H1 (cell line): Measurements from ENCODE around the gene ENOSF1. TPM values are rescaled to one million over a fixed set of nuclear protein-coding genes. Genes with fewer than 3 reads are reported as not detected.
A peak's percentile ranks its signal among the peaks of the same experiment; 100 is the strongest.

Source experiments
- CTCF ChIA-PET: fragments of 300-600 bp; sonication (Branson Sonifier 250); formaldehyde crosslinking; loops from one replicate; lab custom pipeline; 2021; ENCODE audit not compliant: partially characterized antibody; lab: Charles Lee
- POLR2A ChIA-PET: fragments of 300-600 bp; sonication (Branson Sonifier 250); formaldehyde crosslinking; loops from one replicate; lab custom pipeline; 2021; ENCODE audit warnings: inconsistent platforms; ENCODE audit not compliant: partially characterized antibody; lab: Charles Lee
- DNase-seq, 2 experiments: peaks; one replicate each; pipeline versions ENCODE4 v3.0.0 to v3.0.0-alpha.2; 2010 to 2022; ENCODE audit warnings: low spot score in 2 of 2, low read depth in 1 of 2, mixed read lengths in 1 of 2
- FAIRE-seq: peaks from 2 replicates; lab custom pipeline; 2011; peaks lifted over from hg19 to GRCh38; lab: Jason Lieb, UNC
- H2AFZ ChIP-seq: 2 replicates; pipeline ENCODE4 v1.8.1; 2012; ENCODE audit warnings: low read length, inconsistent platforms
- H2AK5ac ChIP-seq: 2 replicates; pipeline ENCODE4 v1.6.1; 2013; ENCODE audit warnings: low read depth, low read length
- H2BK120ac ChIP-seq: replicated peaks from 2 replicates; pipeline ENCODE3; 2013; ENCODE audit warnings: low read depth, low read length, inconsistent platforms
- H2BK12ac ChIP-seq: 2 replicates; pipeline ENCODE4 v1.6.1; 2013; ENCODE audit warnings: low read depth, low read length
- H2BK15ac ChIP-seq: 2 replicates; pipeline ENCODE4 v1.6.1; 2013; ENCODE audit warnings: low read length
- H2BK20ac ChIP-seq: 2 replicates; pipeline ENCODE4 v1.6.1; 2013; ENCODE audit warnings: low read length
- H2BK5ac ChIP-seq: 2 replicates; pipeline ENCODE4 v1.6.1; 2013; ENCODE audit warnings: low read depth, low read length
- H3K14ac ChIP-seq: 2 replicates; pipeline ENCODE4 v1.6.1; 2013; ENCODE audit warnings: inconsistent platforms; ENCODE audit not compliant: insufficient read length
- H3K18ac ChIP-seq: 2 replicates; pipeline ENCODE4 v1.6.1; 2013; ENCODE audit warnings: low read length; ENCODE audit errors: extremely low read depth
- H3K23ac ChIP-seq: 2 replicates; pipeline ENCODE4 v1.6.1; 2013; ENCODE audit warnings: inconsistent platforms; ENCODE audit not compliant: insufficient read length
- H3K23me2 ChIP-seq: 2 replicates; pipeline ENCODE4 v1.6.1; 2013; ENCODE audit warnings: low read depth, low read length
- H3K27ac ChIP-seq: 2 replicates; pipeline ENCODE4 v1.6.1; 2011; ENCODE audit warnings: low read depth, low read length, inconsistent platforms
- H3K27me3 ChIP-seq, 4 experiments: replicated peaks in 1 of 4; 1 replicate in 1 of 4; 2 replicates in 3 of 4; pipeline versions ENCODE4 v1.6.1 to v1.8.1; 2011 to 2013; ENCODE audit warnings: low read length in 3 of 4, mild to moderate bottlenecking in 3 of 4, inconsistent platforms in 2 of 4, mixed read lengths in 2 of 4, moderate library complexity in 1 of 4; ENCODE audit not compliant: control insufficient read depth in 3 of 4, insufficient read depth in 3 of 4; ENCODE audit errors: extremely low read depth in 1 of 4
- H3K36me3 ChIP-seq, 4 experiments: 2 replicates each; pipeline versions ENCODE4 v1.6.1 to v1.8.1; 2011 to 2013; ENCODE audit warnings: mild to moderate bottlenecking in 4 of 4, low read length in 3 of 4, moderate library complexity in 2 of 4, control low read depth in 1 of 4, inconsistent platforms in 1 of 4; ENCODE audit not compliant: insufficient read depth in 4 of 4, control insufficient read depth in 2 of 4
- H3K4ac ChIP-seq: replicated peaks from 2 replicates; pipeline ENCODE3; 2013; ENCODE audit warnings: low read length, low read depth, mixed read lengths, inconsistent platforms; ENCODE audit not compliant: insufficient read length
- H3K4me1 ChIP-seq, 4 experiments: replicated peaks in 1 of 4; 1 replicate in 1 of 4; 2 replicates in 3 of 4; pipeline versions ENCODE4 v1.6.1 to v1.8.1; 2011 to 2013; ENCODE audit warnings: low read length in 3 of 4, inconsistent platforms in 2 of 4, mixed read lengths in 1 of 4; ENCODE audit not compliant: insufficient read depth in 4 of 4, control insufficient read depth in 3 of 4
- H3K4me2 ChIP-seq, 2 experiments: 2 replicates each; pipeline versions ENCODE4 v1.6.1 to v1.8.1; 2011 to 2013; ENCODE audit warnings: low read depth in 2 of 2, low read length in 2 of 2, control low read depth in 1 of 2, inconsistent platforms in 1 of 2, mild to moderate bottlenecking in 1 of 2; ENCODE audit not compliant: insufficient read depth in 1 of 2
- H3K4me3 ChIP-seq, 4 experiments: fragments of 200-600, 300-600 bp in 1 of 4; sonication (generic), shearing (Covaris generic), sonication (Bioruptor Twin) in 1 of 4; 2 replicates each; pipeline versions ENCODE4 v1.5.1 to v1.8.1; 2011 to 2016; ENCODE audit warnings: low read length in 4 of 4, low read depth in 3 of 4, control low read depth in 2 of 4, inconsistent platforms in 2 of 4, mild to moderate bottlenecking in 2 of 4, mixed read lengths in 1 of 4, moderate library complexity in 1 of 4; ENCODE audit not compliant: insufficient read depth in 2 of 4; ENCODE audit errors: extremely low read depth in 1 of 4
- H3K56ac ChIP-seq: replicated peaks from 2 replicates; pipeline ENCODE3; 2013; ENCODE audit warnings: low read depth, mild to moderate bottlenecking, mixed read lengths, low read length, inconsistent platforms; ENCODE audit not compliant: insufficient read length
- H3K79me1 ChIP-seq: 2 replicates; pipeline ENCODE4 v1.6.1; 2013; ENCODE audit warnings: low read depth, low read length, control low read depth
- H3K79me2 ChIP-seq, 2 experiments: 2 replicates each; pipeline versions ENCODE4 v1.6.1 to v1.8.1; 2012 to 2013; ENCODE audit warnings: low read length in 2 of 2, mild to moderate bottlenecking in 2 of 2, inconsistent platforms in 1 of 2; ENCODE audit not compliant: insufficient read depth in 2 of 2, control insufficient read depth in 1 of 2
- H3K9ac ChIP-seq, 4 experiments: replicated peaks in 1 of 4; 1 replicate in 1 of 4; 2 replicates in 3 of 4; pipeline versions ENCODE4 v1.6.1 to v1.8.1; 2011 to 2013; ENCODE audit warnings: low read depth in 3 of 4, low read length in 3 of 4, control low read depth in 2 of 4, mild to moderate bottlenecking in 2 of 4, moderate library complexity in 2 of 4, inconsistent platforms in 1 of 4; ENCODE audit errors: extremely low read depth in 1 of 4
- H3K9me3 ChIP-seq, 2 experiments: 2 replicates each; pipeline versions ENCODE4 v1.6.1 to v1.8.1; 2012 to 2013; ENCODE audit warnings: mild to moderate bottlenecking in 2 of 2, moderate library complexity in 2 of 2, control low read depth in 1 of 2, inconsistent platforms in 1 of 2, low read depth in 1 of 2, low read length in 1 of 2, mixed read lengths in 1 of 2; ENCODE audit not compliant: insufficient read depth in 2 of 2
- H4K20me1 ChIP-seq, 2 experiments: replicated peaks in 1 of 2; 2 replicates each; pipeline versions ENCODE3 to v1.8.1; 2011 to 2013; ENCODE audit warnings: inconsistent platforms in 2 of 2, low read length in 2 of 2, mild to moderate bottlenecking in 1 of 2; ENCODE audit not compliant: insufficient read depth in 2 of 2, control insufficient read depth in 1 of 2
- H4K5ac ChIP-seq: 2 replicates; pipeline ENCODE4 v1.6.1; 2013; ENCODE audit warnings: low read length, low read depth, mixed read lengths, inconsistent platforms; ENCODE audit not compliant: insufficient read length
- H4K8ac ChIP-seq: 2 replicates; pipeline ENCODE4 v1.8.0; 2013; ENCODE audit warnings: mild to moderate bottlenecking, moderate library complexity, low read length, inconsistent platforms; ENCODE audit not compliant: insufficient read depth; ENCODE audit errors: extremely low read depth
- H4K91ac ChIP-seq: replicated peaks from 2 replicates; pipeline ENCODE3; 2013; ENCODE audit warnings: low read length, mixed read lengths, inconsistent platforms; ENCODE audit not compliant: insufficient read length
- ASH2L ChIP-seq: fragments of 200-600, 300-600 bp; sonication (generic); IDR thresholded peaks from one replicate; pipeline ENCODE4 v1.7.1; 2017; ENCODE audit warnings: low read length
- CEBPB ChIP-seq: IDR thresholded peaks from 2 replicates; pipeline ENCODE4 v1.6.1; 2012; ENCODE audit warnings: low read depth, low read length
- GTF2F1 ChIP-seq: IDR thresholded peaks from 2 replicates; pipeline ENCODE4 v1.6.1; 2012; ENCODE audit warnings: low read depth, low read length, improper control_type of control experiment, borderline replicate concordance
- KDM4A ChIP-seq: IDR thresholded peaks from one replicate; pipeline ENCODE4 v1.7.1; 2012; ENCODE audit warnings: low read depth, mild to moderate bottlenecking, moderate library complexity, low read length, inconsistent platforms; ENCODE audit not compliant: severe bottlenecking
- KDM5A ChIP-seq: fragments of 200-600 bp; IDR thresholded peaks from 2 replicates; pipeline ENCODE4 v1.7.1; 2012; ENCODE audit warnings: mild to moderate bottlenecking, low read length, inconsistent platforms, mixed read lengths
- NANOG ChIP-seq: IDR thresholded peaks from 2 replicates; pipeline ENCODE4 v1.6.1; 2011; ENCODE audit warnings: low read length, low read depth, mild to moderate bottlenecking, inconsistent platforms; ENCODE audit not compliant: insufficient read depth, poor library complexity, severe bottlenecking
- RFX5 ChIP-seq: IDR thresholded peaks from 2 replicates; pipeline ENCODE4 v1.6.1; 2011; ENCODE audit warnings: low read depth, low read length, improper control_type of control experiment, borderline replicate concordance
- SIX5 ChIP-seq: IDR thresholded peaks from 2 replicates; pipeline ENCODE4 v1.6.1; 2011; ENCODE audit warnings: mild to moderate bottlenecking, low read depth, low read length
- SRF ChIP-seq: IDR thresholded peaks from 2 replicates; pipeline ENCODE4 v1.6.1; 2011; ENCODE audit warnings: mild to moderate bottlenecking, low read depth, low read length, moderate library complexity
- WGBS, 2 experiments: shearing (Covaris generic) in 1 of 2; methylation state at CpG; one replicate each; pipeline versions ENCODE4 v1.1.6 to v1.1.7; 2013 to 2015; ENCODE audit warnings: low lambda C conversion rate in 2 of 2, mixed read lengths in 2 of 2, inconsistent platforms in 1 of 2, low coverage in 1 of 2, missing lambda C conversion rate in 1 of 2; ENCODE audit not compliant: insufficient replicate concordance in 2 of 2, insufficient coverage in 1 of 2, insufficient read length in 1 of 2; ENCODE audit errors: extremely low coverage in 1 of 2, missing lambda C conversion rate in 1 of 2; 5-methylcytosine and 5-hydroxymethylcytosine counted together
- polyA plus RNA-seq, 7 experiments: library from polyadenylated mRNA; depleted of rRNA in 3 of 7; stranded (reverse) in 5 of 7; unstranded in 2 of 7; fragments of >200 nt in 5 of 7; fragments of 200-250 nt in 2 of 7; gene quantifications; 1 replicate in 5 of 7; 2 replicates in 1 of 7; 4 replicates in 1 of 7; pipeline versions ENCODE4 v1.2.1 to v1.2.3, GENCODE V29; 2011 to 2013; ENCODE audit warnings: missing spikeins in 2 of 7, mixed read lengths in 2 of 7
- total RNA-seq: library from RNA; stranded (reverse); fragmentation: NEBNext Ultra II Directional; extraction: Animal tissue kit (Norgen Biotek cat#: 25700); gene quantifications from 2 replicates; pipeline ENCODE4 v1.2.1, GENCODE V29; 2021

Gene ENOSF1
- total and polyA plus RNA-seq, 2 of the 8 experiments (the other 6 are each of a cell fraction or from before 2014, with no cell fraction given), result 15.4 to 26.4 TPM

DNA sequence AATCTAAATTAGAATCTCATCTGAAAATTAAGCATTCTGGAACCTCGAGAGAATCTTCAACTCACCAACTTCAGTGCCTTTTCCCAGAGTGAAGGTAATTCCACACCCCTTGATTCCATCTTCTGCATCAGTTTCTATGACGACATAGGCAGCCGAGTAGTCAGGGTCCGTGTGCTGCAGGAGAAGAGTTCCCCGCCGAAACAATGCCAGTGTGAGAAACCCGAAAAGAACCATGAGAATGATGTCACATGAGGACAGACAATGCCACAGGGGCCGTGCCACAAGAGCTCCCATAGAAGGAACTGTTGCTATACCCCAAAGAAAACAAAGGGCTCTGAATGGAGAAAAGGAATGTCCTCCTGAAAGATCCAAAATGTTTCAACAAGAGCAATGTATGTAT lies 6.0 kb downstream of the ENOSF1 start:
- WGBS, 2 experiments, result 85% methylated on average over 8 of the region's 8 CpGs; no CpG with 5 or more reads in 1 of the 2 experiments
- Histone ChIP-seq H3K23me2 (peaks cover 3% of the 10 kb centered on the region; the same call in 1 of the 2 replicates), H3K36me3 (peaks cover 0 to 21% (median 1%) of the 10 kb centered on the region in 4 experiments; a peak in 3 of 8 replicates), H3K27ac (no peak overlapping the region), H3K4ac (no peak overlapping the region), H2BK20ac (no peak overlapping the region), H3K56ac (no peak overlapping the region), H4K20me1 (peaks cover 3 to 7% of the 10 kb centered on the region in 2 experiments), H3K4me2 (no peak overlapping the region), H4K5ac (no peak overlapping the region), H3K4me1 (peaks cover 0 to 2% (median 1%) of the 10 kb centered on the region in 4 experiments; a peak in 2 of 7 replicates), H2AFZ (no peak overlapping the region), H3K27me3 (no peaks in the 10 kb centered on the region), H2BK12ac (no peak overlapping the region), H2BK15ac (no peak overlapping the region), H3K79me2 (peaks cover 12 to 36% of the 10 kb centered on the region in 2 experiments), H3K23ac (no peak overlapping the region), H4K91ac (no peak overlapping the region), H2BK120ac (no peak overlapping the region), H3K79me1 (peaks cover 10% of the 10 kb centered on the region; the same call in 1 of the 2 replicates), H3K18ac (no peak overlapping the region), H3K9ac (no peak overlapping the region), H2AK5ac (no peak overlapping the region), H3K9me3 (no peaks in the 10 kb centered on the region), H4K8ac (peak overlapping the region; percentile 68; the same call in 1 of the 2 replicates)
- ChIA-PET CTCF (interaction anchor here (0.8 to 4.5 kb wide), 4 partner anchors 8 to 125 kb away, joined by 3 to 20 read pairs (median 13); no protein-coding TSS in a partner anchor), POLR2A (interaction anchor here (1.1 kb wide), 2 partner anchors 10 to 33 kb away, joined by 3 to 4 read pairs; no protein-coding TSS in a partner anchor)
- FAIRE-seq, result no peak
- DNase-seq, result peak in 1 of 2 experiments; percentile 22
- no peak for TF ChIP-seq NANOG
- no peak for TF ChIP-seq SIX5
- TF ChIP-seq CEBPB, result no peak
- TF ChIP-seq RFX5, result no peak
- TF ChIP-seq ASH2L, result no peak
- no peak for TF ChIP-seq KDM5A
- no peak for TF ChIP-seq SRF
- TF ChIP-seq KDM4A, result no peak
- no peak for TF ChIP-seq GTF2F1
- TF ChIP-seq, all 59 proteins: peak for 0
- no peak overlapping the region for H3K14ac ChIP-seq
- no peak overlapping the region for H2BK5ac ChIP-seq
- no peak overlapping the region for H3K4me3 ChIP-seq
